DND-41 (cell line): ENCODE measurements around the gene POU6F2.

Experiments
- ATAC-seq: fragments of 200-7000 bp; cut with Tn5 transposase; 3 replicates; pipeline ENCODE4 v1.9.1; 2021; ENCODE audit warnings: low read depth; ENCODE audit not compliant: insufficient read depth
- DNase-seq: peaks from one replicate; pipeline ENCODE4 v3.0.0-alpha.2; 2020
- H2AFZ ChIP-seq: 2 replicates; pipeline ENCODE4 v1.6.0; 2012; ENCODE audit warnings: low read depth, low read length
- H3K27ac ChIP-seq: 2 replicates; pipeline ENCODE4 v1.5.1; 2012; ENCODE audit warnings: low read length, inconsistent platforms
- H3K27me3 ChIP-seq: fragments of 200-600 bp; sonication (generic); 2 replicates; pipeline ENCODE4 v1.6.0; 2012; ENCODE audit warnings: low read length, mild to moderate bottlenecking, inconsistent platforms; ENCODE audit not compliant: insufficient read depth, poor library complexity
- H3K36me3 ChIP-seq: 2 replicates; pipeline ENCODE4 v1.5.1; 2012; ENCODE audit warnings: low read length, inconsistent platforms; ENCODE audit not compliant: insufficient read depth
- H3K4me1 ChIP-seq: 2 replicates; pipeline ENCODE4 v1.5.1; 2012; ENCODE audit warnings: mild to moderate bottlenecking, low read length; ENCODE audit not compliant: insufficient read depth
- H3K4me2 ChIP-seq: 2 replicates; pipeline ENCODE4 v1.6.0; 2012; ENCODE audit warnings: mild to moderate bottlenecking, moderate library complexity, low read length, inconsistent platforms; ENCODE audit not compliant: insufficient read depth
- H3K4me3 ChIP-seq, 2 experiments: fragments of 200-600 bp in 1 of 2; shearing (Covaris generic) in 1 of 2; 2 replicates each; pipeline ENCODE4 v1.5.1; 2012 to 2016; ENCODE audit warnings: inconsistent platforms in 2 of 2, low read length in 2 of 2, mild to moderate bottlenecking in 2 of 2, low read depth in 1 of 2, moderate library complexity in 1 of 2
- H3K79me2 ChIP-seq: 2 replicates; pipeline ENCODE4 v1.6.0; 2012; ENCODE audit warnings: low read length, inconsistent platforms; ENCODE audit not compliant: insufficient read depth
- H3K9ac ChIP-seq: 2 replicates; pipeline ENCODE4 v1.6.0; 2012; ENCODE audit warnings: low read depth, mild to moderate bottlenecking, inconsistent platforms, low read length, moderate library complexity
- H3K9me3 ChIP-seq: 2 replicates; pipeline ENCODE4 v1.5.1; 2012; ENCODE audit warnings: low read length, moderate library complexity, mild to moderate bottlenecking, inconsistent platforms; ENCODE audit not compliant: insufficient read depth, severe bottlenecking
- H4K20me1 ChIP-seq: 2 replicates; pipeline ENCODE4 v1.6.0; 2012; ENCODE audit warnings: low read length; ENCODE audit not compliant: insufficient read depth
- EZH2 ChIP-seq: IDR thresholded peaks from 3 replicates; pipeline ENCODE4 v1.6.1; 2012; ENCODE audit warnings: borderline replicate concordance, low read depth, mild to moderate bottlenecking, moderate library complexity, low read length, inconsistent platforms; ENCODE audit not compliant: severe bottlenecking
- TF ChIP-seq, protein P1 (sequence below): IDR thresholded peaks from 2 replicates; pipeline ENCODE4 v1.5.1; 2012; ENCODE audit warnings: borderline replicate concordance, low read length, moderate library complexity, mild to moderate bottlenecking; ENCODE audit not compliant: poor library complexity, severe bottlenecking; ENCODE audit errors: extremely low read depth

The POU6F2 gene

DNA sequence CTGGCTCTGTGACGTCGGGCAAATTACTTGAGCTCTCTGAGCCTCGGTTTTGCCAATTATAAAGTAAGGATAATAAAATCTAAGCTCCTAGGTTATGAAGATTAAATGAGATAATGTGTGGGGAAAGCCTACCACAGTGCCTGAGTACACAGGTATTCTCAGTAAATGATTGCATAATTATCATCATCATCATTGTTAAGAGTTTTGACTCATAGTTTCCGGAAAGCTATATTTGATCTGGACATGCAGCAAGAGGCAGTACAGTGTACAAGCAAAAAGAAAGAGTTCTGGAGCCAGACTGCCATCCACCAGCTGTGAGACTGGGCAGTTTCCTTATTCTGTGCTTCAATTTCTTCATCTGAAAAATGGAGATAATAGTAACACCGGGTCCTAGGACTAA lies 432.9 kb downstream of the POU6F2 start:
- Histone ChIP-seq H2AFZ (no peak overlapping the region), H3K4me2 (no peak overlapping the region), H3K36me3 (no peaks in the 10 kb centered on the region), H3K9ac (no peak overlapping the region), H4K20me1 (no peaks in the 10 kb centered on the region; the same call in 1 of the 2 replicates), H3K79me2 (no peaks in the 10 kb centered on the region), H3K27me3 (peaks cover 11% of the 10 kb centered on the region), H3K9me3 (no peaks in the 10 kb centered on the region), H3K4me3 (no peak overlapping the region), H3K4me1 (no peaks in the 10 kb centered on the region), H3K27ac (no peak overlapping the region)
- no peak for DNase-seq
- TF ChIP-seq, protein P1, sequence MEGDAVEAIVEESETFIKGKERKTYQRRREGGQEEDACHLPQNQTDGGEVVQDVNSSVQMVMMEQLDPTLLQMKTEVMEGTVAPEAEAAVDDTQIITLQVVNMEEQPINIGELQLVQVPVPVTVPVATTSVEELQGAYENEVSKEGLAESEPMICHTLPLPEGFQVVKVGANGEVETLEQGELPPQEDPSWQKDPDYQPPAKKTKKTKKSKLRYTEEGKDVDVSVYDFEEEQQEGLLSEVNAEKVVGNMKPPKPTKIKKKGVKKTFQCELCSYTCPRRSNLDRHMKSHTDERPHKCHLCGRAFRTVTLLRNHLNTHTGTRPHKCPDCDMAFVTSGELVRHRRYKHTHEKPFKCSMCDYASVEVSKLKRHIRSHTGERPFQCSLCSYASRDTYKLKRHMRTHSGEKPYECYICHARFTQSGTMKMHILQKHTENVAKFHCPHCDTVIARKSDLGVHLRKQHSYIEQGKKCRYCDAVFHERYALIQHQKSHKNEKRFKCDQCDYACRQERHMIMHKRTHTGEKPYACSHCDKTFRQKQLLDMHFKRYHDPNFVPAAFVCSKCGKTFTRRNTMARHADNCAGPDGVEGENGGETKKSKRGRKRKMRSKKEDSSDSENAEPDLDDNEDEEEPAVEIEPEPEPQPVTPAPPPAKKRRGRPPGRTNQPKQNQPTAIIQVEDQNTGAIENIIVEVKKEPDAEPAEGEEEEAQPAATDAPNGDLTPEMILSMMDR, result no peak
- no peak for TF ChIP-seq EZH2
- no peak for ATAC-seq

- ATAC-seq (no peak), DNase-seq (no peak)
- no peak for TF ChIP-seq EZH2
- TF ChIP-seq, protein P1, result no peak
- H3K27ac ChIP-seq, result no peak overlapping the region
- H3K4me2 ChIP-seq, result no peak overlapping the region
- no peak overlapping the region for H3K9ac ChIP-seq
- no peak overlapping the region for H2AFZ ChIP-seq
- H3K4me1 ChIP-seq, result no peaks in the 10 kb centered on the region
- no peaks in the 10 kb centered on the region for H3K9me3 ChIP-seq
- no peaks in the 10 kb centered on the region for H3K36me3 ChIP-seq
- H3K4me3 ChIP-seq, result no peak overlapping the region
- no peaks in the 10 kb centered on the region for H3K79me2 ChIP-seq
- H3K27me3 ChIP-seq, result peaks cover 10% of the 10 kb centered on the region
- H4K20me1 ChIP-seq, result no peaks in the 10 kb centered on the region
Measured at GRCh38 chr7:39413636-39414223, 436.0 kb downstream of the POU6F2 start.

DNA sequence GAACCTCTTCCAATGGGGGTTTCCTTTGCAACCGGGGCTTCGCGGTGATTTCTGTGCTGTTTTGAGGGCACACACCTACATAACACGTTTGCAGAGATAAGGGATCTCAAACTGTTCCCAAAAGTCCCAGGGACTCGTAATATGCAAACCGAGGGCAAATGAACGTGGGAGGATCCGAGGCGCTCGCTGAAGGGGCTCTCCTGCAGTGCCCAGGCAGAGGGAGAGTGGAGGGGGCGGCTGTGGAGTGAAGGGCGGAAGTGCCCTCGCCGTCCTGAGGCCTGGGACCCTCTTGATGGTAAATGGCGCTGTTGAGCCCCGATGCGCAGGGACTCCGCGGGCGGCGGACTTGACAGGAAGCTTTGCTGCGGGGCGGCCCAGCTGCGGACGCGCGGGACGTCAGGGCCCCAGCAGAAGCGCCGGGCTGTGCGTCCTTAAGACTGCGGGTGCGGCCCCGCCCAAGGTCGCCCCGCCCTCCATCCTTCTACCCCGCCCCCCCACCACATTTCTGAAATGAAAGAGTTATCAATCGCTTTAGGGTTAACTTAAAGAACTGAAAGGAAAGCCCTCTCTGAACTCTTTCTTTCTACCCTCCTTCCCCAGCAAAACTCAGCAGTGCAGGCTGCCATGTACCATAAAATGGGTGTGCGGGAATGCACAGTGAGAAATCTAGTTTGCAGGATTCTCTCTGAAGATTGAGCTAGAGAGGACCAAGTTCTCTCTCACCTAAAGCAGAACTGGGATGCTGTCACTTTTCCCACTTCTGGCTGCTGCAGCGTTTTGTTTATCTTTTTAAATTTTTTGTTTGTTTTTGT lies 436.7 kb downstream of the POU6F2 start:
- Histone ChIP-seq H2AFZ (no peak overlapping the region; the same call in 1 of the 2 replicates), H4K20me1 (no peaks in the 10 kb centered on the region), H3K27ac (no peak overlapping the region), H3K36me3 (no peaks in the 10 kb centered on the region), H3K9me3 (no peaks in the 10 kb centered on the region), H3K9ac (no peak overlapping the region), H3K4me2 (no peak overlapping the region), H3K4me1 (no peaks in the 10 kb centered on the region), H3K27me3 (peaks cover 12% of the 10 kb centered on the region), H3K4me3 (no peak overlapping the region), H3K79me2 (no peaks in the 10 kb centered on the region)
- TF ChIP-seq, protein P1, result no peak
- no peak for TF ChIP-seq EZH2
- DNase-seq (no peak), ATAC-seq (no peak)
